ENCODE measurements around the gene ADCY1.

The ADCY1 gene

DNA sequence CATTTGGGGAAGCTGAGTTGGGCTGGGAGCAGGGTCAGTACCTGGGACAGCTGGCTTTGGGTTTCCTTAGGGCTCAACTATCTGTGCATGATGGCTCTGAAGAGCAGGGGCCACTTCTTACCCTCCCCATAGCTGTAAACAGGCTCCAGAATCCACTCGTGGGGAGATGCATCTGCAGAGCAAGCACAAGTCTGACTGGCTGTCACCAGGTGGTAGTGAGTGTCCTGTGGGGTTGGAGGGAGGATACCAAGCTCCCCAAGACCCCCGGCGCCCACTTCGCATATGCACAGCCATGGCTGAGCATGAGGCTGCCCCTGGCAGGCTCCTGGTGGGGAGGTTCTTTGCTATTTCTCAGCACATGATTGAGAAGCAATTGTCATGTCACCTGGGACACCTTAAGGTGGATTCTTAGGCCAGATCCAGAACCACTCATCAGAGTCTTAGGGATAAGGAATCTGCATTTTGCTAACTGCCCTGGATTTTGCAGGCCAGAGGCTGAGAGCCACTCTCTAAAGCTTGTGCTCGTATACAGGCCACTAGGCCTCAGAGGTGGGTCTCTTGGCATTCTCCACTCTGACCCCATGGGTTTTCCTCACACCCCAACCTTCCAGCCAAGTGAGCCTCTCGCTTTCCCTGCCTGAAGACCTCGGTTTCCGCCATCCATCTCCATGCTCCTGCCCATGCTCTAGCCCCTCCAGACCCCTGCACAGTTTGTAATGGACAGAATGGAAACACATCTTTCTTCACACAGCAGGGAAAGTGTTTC lies 53.7 kb downstream of the ADCY1 start:
- Histone ChIP-seq H3K27ac (ENCODE audit: low read length) (no peak overlapping the region), H3K9ac (ENCODE audit: low read length) (no peak overlapping the region), H2AFZ (ENCODE audit: low read length) (no peak overlapping the region), H3K9me2 (replicated peaks; ENCODE audit: insufficient read depth, low read length) (no peaks in the 10 kb centered on the region), H3K36me3 (replicated peaks; ENCODE audit: insufficient read depth, low read length) (no peaks in the 10 kb centered on the region), H3F3A (ENCODE audit: insufficient read depth, low read length) (no peaks in the 10 kb centered on the region), H3K4me2 (ENCODE audit: low read depth, low read length) (no peak overlapping the region), H3K9me3 (replicated peaks; ENCODE audit: insufficient read depth, low read length) (no peaks in the 10 kb centered on the region), H3K4me1 (ENCODE audit: low read length) (no peaks in the 10 kb centered on the region), H3K4me3 (ENCODE audit: low read length) (no peak overlapping the region), H3K79me2 (ENCODE audit: low read length) (no peaks in the 10 kb centered on the region), H4K20me1 (ENCODE audit: insufficient read depth, low read length) (no peaks in the 10 kb centered on the region), H3K27me3 (replicated peaks; ENCODE audit: insufficient read depth, low read length) (no peaks in the 10 kb centered on the region)
- no peak for DNase-seq
- TF ChIP-seq, protein P1, sequence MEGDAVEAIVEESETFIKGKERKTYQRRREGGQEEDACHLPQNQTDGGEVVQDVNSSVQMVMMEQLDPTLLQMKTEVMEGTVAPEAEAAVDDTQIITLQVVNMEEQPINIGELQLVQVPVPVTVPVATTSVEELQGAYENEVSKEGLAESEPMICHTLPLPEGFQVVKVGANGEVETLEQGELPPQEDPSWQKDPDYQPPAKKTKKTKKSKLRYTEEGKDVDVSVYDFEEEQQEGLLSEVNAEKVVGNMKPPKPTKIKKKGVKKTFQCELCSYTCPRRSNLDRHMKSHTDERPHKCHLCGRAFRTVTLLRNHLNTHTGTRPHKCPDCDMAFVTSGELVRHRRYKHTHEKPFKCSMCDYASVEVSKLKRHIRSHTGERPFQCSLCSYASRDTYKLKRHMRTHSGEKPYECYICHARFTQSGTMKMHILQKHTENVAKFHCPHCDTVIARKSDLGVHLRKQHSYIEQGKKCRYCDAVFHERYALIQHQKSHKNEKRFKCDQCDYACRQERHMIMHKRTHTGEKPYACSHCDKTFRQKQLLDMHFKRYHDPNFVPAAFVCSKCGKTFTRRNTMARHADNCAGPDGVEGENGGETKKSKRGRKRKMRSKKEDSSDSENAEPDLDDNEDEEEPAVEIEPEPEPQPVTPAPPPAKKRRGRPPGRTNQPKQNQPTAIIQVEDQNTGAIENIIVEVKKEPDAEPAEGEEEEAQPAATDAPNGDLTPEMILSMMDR (IDR thresholded peaks at IDR 0.05; ENCODE audit: low read length): no peak
- TF ChIP-seq EZH2phosphoT487 (IDR thresholded peaks at IDR 0.05; ENCODE audit: low read length) (no peak), EZH2 (optimal IDR thresholded peaks at IDR 0.05; ENCODE audit: low read depth, low read length) (no peak)

DNA sequence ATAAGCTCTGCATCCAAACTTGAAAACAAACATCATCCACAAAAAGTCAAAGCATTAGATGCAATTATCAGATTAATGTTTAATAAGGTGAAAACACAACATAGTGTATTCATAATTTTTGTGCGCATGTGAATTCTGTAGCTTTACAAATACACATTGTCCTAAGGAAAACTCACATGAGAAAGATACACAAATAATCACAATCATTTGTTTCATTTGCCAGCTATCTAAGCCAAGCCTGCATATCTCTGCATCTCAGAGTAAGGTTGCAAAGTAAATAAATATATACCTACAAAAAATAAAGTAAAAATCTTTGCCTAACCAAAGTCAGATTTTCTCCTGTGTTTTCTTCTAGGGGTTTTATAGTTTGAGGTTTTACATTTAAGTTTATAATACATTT lies 57.4 kb downstream of the ADCY1 start:
- no peak overlapping the region for H3K4me3 ChIP-seq (ENCODE audit: low read length)
- no peak for DNase-seq
- TF ChIP-seq EZH2 (optimal IDR thresholded peaks at IDR 0.05; ENCODE audit: low read depth, low read length): no peak
- TF ChIP-seq EZH2phosphoT487 (IDR thresholded peaks at IDR 0.05; ENCODE audit: low read length): no peak
- TF ChIP-seq, protein P1 (IDR thresholded peaks at IDR 0.05; ENCODE audit: low read length): no peak
- no peaks in the 10 kb centered on the region for H3K79me2 ChIP-seq (ENCODE audit: low read length)
- H3K27ac ChIP-seq (ENCODE audit: low read length): no peak overlapping the region
- no peaks in the 10 kb centered on the region for H3K4me1 ChIP-seq (ENCODE audit: low read length)
- H4K20me1 ChIP-seq (ENCODE audit: insufficient read depth, low read length): no peaks in the 10 kb centered on the region
- H3K27me3 ChIP-seq (replicated peaks; ENCODE audit: insufficient read depth, low read length): no peaks in the 10 kb centered on the region
- H3K9ac ChIP-seq (ENCODE audit: low read length): no peak overlapping the region
- no peak overlapping the region for H3K4me2 ChIP-seq (ENCODE audit: low read depth, low read length)
- H3F3A ChIP-seq (ENCODE audit: insufficient read depth, low read length): no peaks in the 10 kb centered on the region
- H3K36me3 ChIP-seq (replicated peaks; ENCODE audit: insufficient read depth, low read length): no peaks in the 10 kb centered on the region
- H3K9me2 ChIP-seq (replicated peaks; ENCODE audit: insufficient read depth, low read length): no peaks in the 10 kb centered on the region
- no peaks in the 10 kb centered on the region for H3K9me3 ChIP-seq (replicated peaks; ENCODE audit: insufficient read depth, low read length)
- H2AFZ ChIP-seq (ENCODE audit: low read length): no peak overlapping the region

DNA sequence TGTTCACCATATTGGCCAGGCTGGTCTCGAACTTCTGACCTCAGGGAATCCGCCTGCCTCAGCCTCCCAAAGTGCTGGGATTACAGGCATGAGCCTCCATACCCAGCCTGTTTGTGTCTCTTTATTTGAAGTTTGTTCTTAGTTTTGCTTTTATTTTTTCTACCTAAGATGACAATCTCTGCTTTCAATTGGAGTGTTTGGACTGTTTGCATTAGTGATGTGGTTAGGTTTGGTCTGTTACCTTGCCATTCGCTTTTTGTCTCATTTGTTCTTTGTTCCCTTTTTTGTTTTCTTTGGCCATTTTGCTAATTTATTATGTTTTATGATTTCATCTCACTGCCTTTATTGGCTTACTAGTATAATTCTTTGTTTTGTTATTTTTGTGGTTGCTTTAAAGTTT lies 62.6 kb downstream of the ADCY1 start:
- Histone ChIP-seq H3K27ac (ENCODE audit: low read length) (no peak overlapping the region), H3K4me2 (ENCODE audit: low read depth, low read length) (no peak overlapping the region), H2AFZ (ENCODE audit: low read length) (no peak overlapping the region)

More for the DNA sequence above, 62.6 kb downstream of the ADCY1 start:
- no peaks in the 10 kb centered on the region for H3K79me2 ChIP-seq (ENCODE audit: low read length)
- no peak overlapping the region for H3K9ac ChIP-seq (ENCODE audit: low read length)
- TF ChIP-seq, protein P1 (IDR thresholded peaks at IDR 0.05; ENCODE audit: low read length): no peak
- TF ChIP-seq EZH2 (optimal IDR thresholded peaks at IDR 0.05; ENCODE audit: low read depth, low read length) (no peak), EZH2phosphoT487 (IDR thresholded peaks at IDR 0.05; ENCODE audit: low read length) (no peak)
- no peaks in the 10 kb centered on the region for H3K36me3 ChIP-seq (replicated peaks; ENCODE audit: insufficient read depth, low read length)
- no peak overlapping the region for H3K4me3 ChIP-seq (ENCODE audit: low read length)
- no peaks in the 10 kb centered on the region for H3F3A ChIP-seq (ENCODE audit: insufficient read depth, low read length)
- H3K4me1 ChIP-seq (ENCODE audit: low read length): no peaks in the 10 kb centered on the region
- no peaks in the 10 kb centered on the region for H3K27me3 ChIP-seq (replicated peaks; ENCODE audit: insufficient read depth, low read length)
- no peaks in the 10 kb centered on the region for H3K9me3 ChIP-seq (replicated peaks; ENCODE audit: insufficient read depth, low read length)
- DNase-seq: no peak
- no peaks in the 10 kb centered on the region for H4K20me1 ChIP-seq (ENCODE audit: insufficient read depth, low read length)
- H3K9me2 ChIP-seq (replicated peaks; ENCODE audit: insufficient read depth, low read length): no peaks in the 10 kb centered on the region
